ENCODE measurements around the gene GOLGA8B. TPM values are rescaled to one million over a fixed set of nuclear protein-coding genes. Genes with fewer than 3 reads are reported as not detected.

The GOLGA8B gene
- total RNA-seq, 1 experiment from 2014 or later = 42.1 TPM

GRCh38 chr15:34620142-34620541, 36.7 kb upstream of the GOLGA8B start:
- H3K56ac ChIP-seq (ENCODE audit: insufficient read length, low read depth, low read length) = no peak overlapping the region
- no peaks in the 10 kb centered on the region for H3K4me1 ChIP-seq (ENCODE audit: insufficient read depth, low read length)
- DNase-seq = no peak
- no peaks in the 10 kb centered on the region for H3K23me2 ChIP-seq (ENCODE audit: insufficient read length, low read depth, low read length, poor library complexity, severe bottlenecking)
- no peak for TF ChIP-seq CTCF (conservative IDR thresholded peaks at IDR 0.05)
- H3K4ac ChIP-seq (ENCODE audit: low read depth, low read length) = no peak overlapping the region
- no peak overlapping the region for H3K18ac ChIP-seq (ENCODE audit: insufficient read length, low read depth, low read length)
- no peak overlapping the region for H3K27ac ChIP-seq (ENCODE audit: insufficient read length, low read depth, low read length)
- H3K14ac ChIP-seq (ENCODE audit: insufficient read depth, low read length) = no peak overlapping the region
- H3K23ac ChIP-seq (ENCODE audit: insufficient read length, low read depth, low read length) = no peak overlapping the region
- H3K4me2 ChIP-seq (ENCODE audit: insufficient read depth, insufficient read length, low read length) = no peak overlapping the region
- no peak overlapping the region for H3K9ac ChIP-seq (ENCODE audit: extremely low read depth, insufficient read length, low read length)
- no peaks in the 10 kb centered on the region for H3K79me2 ChIP-seq (ENCODE audit: insufficient read depth, low read length)
- Mint-ChIP-seq H3K4me1 (no peaks in the 10 kb centered on the region), H3K27ac (no peak overlapping the region; a peak in 1 of 7 replicates), H3K4me3 (no peak overlapping the region), H3K27me3 (ENCODE audit: low read depth) (peaks cover 6% of the 10 kb centered on the region), H3K9me3 (no peaks in the 10 kb centered on the region), H3K36me3 (ENCODE audit: insufficient read depth in 1 of 3, low read depth in 3 of 3) (no peaks in the 10 kb centered on the region)
- H2AFZ ChIP-seq (ENCODE audit: low read length) = no peak overlapping the region
- H2BK120ac ChIP-seq (ENCODE audit: low read depth, low read length, poor library complexity, severe bottlenecking) = no peak overlapping the region
- no peaks in the 10 kb centered on the region for H3K79me1 ChIP-seq (ENCODE audit: insufficient read depth, low read depth, low read length, poor library complexity, severe bottlenecking)
- no peaks in the 10 kb centered on the region for H3K27me3 ChIP-seq (ENCODE audit: insufficient read depth, low read length)
- no peak overlapping the region for H2BK20ac ChIP-seq (ENCODE audit: low read depth, low read length, poor library complexity, severe bottlenecking)
- H4K5ac ChIP-seq (ENCODE audit: insufficient read length, low read depth, low read length) = no peak overlapping the region
- no peak overlapping the region for H2BK12ac ChIP-seq (ENCODE audit: insufficient read length, low read depth, low read length)
- H4K20me1 ChIP-seq (ENCODE audit: control insufficient read depth, insufficient read depth, insufficient read length) = no peaks in the 10 kb centered on the region
- no peak overlapping the region for H2BK5ac ChIP-seq (ENCODE audit: insufficient read length, low read length)
- no peak overlapping the region for H4K91ac ChIP-seq (ENCODE audit: insufficient read length, low read depth, low read length)
- WGBS (ENCODE audit: extremely low coverage, insufficient read length, low lambda C conversion rate) = no CpG with 5 or more reads among the region's 1 CpG
- H4K8ac ChIP-seq (replicated peaks; ENCODE audit: insufficient read length, low read depth, low read length) = no peak overlapping the region
- no peaks in the 10 kb centered on the region for H3K9me3 ChIP-seq (ENCODE audit: control insufficient read depth, low read depth, low read length)
- H3T11ph ChIP-seq (ENCODE audit: low read length) = no peak overlapping the region
- H2AK5ac ChIP-seq (ENCODE audit: insufficient read length, low read length) = no peak overlapping the region
- no peak overlapping the region for H2BK15ac ChIP-seq (ENCODE audit: low read depth, low read length)
